CD4-positive, alpha-beta T cell (primary cell): ENCODE results near the gene EIPR1. TPM values are rescaled to one million over a fixed set of nuclear protein-coding genes. Genes with fewer than 3 reads are reported as not detected.

Source experiments
- ATAC-seq: fragments of 200-7000 bp; cut with Tn5 transposase; one replicate; pipeline ENCODE4 v1.10.0; 2022; ENCODE audit warnings: mild to moderate bottlenecking; ENCODE audit not compliant: poor library complexity
- CTCF ChIA-PET: fragments of 350-600 bp; sonication (Branson Sonifier 250); formaldehyde crosslinking; loops from one replicate; lab custom pipeline; 2021; ENCODE audit warnings: antibody characterized with exemption, inconsistent platforms; lab: Charles Lee
- POLR2A ChIA-PET: fragments of 350-600 bp; sonication (Branson Sonifier 250); formaldehyde crosslinking; loops from one replicate; lab custom pipeline; 2021; ENCODE audit warnings: antibody characterized with exemption, inconsistent platforms; lab: Charles Lee
- DNase-seq, 14 experiments: peaks; one replicate each; pipeline ENCODE4 v3.0.0-alpha.2; 2013 to 2020; ENCODE audit warnings: mixed read lengths in 2 of 14
- H3K27ac ChIP-seq, 2 donors: one replicate each; pipeline versions ENCODE4 v1.5.1 to v1.7.0; 2013; ENCODE audit warnings: low read length in 2 of 2, low read depth in 1 of 2, mild to moderate bottlenecking in 1 of 2
- H3K27me3 ChIP-seq, 2 experiments: 1 replicate in 1 of 2; 2 replicates in 1 of 2; pipeline versions ENCODE4 v1.6.1 to v1.7.0; 2013; ENCODE audit warnings: low read length in 2 of 2, control low read depth in 1 of 2, mild to moderate bottlenecking in 1 of 2, moderate library complexity in 1 of 2; ENCODE audit not compliant: insufficient read depth in 2 of 2, control insufficient read depth in 1 of 2
- H3K36me3 ChIP-seq: one replicate; pipeline ENCODE4 v1.6.1; 2013; ENCODE audit warnings: low read length, control low read depth; ENCODE audit not compliant: insufficient read depth
- H3K4me1 ChIP-seq: one replicate; pipeline ENCODE4 v1.6.1; 2013; ENCODE audit warnings: low read length, control low read depth; ENCODE audit not compliant: insufficient read depth
- H3K4me3 ChIP-seq: one replicate; pipeline ENCODE4 v1.5.1; 2013; ENCODE audit warnings: mild to moderate bottlenecking, low read length, moderate library complexity
- H3K9me3 ChIP-seq, 2 experiments: 1 replicate in 1 of 2; 2 replicates in 1 of 2; pipeline versions ENCODE4 v1.6.1 to v1.7.0; 2013; ENCODE audit warnings: low read length in 2 of 2, mild to moderate bottlenecking in 2 of 2, control low read depth in 1 of 2, moderate library complexity in 1 of 2; ENCODE audit not compliant: control insufficient read depth in 1 of 2, insufficient read depth in 1 of 2
- H3K27ac Mint-ChIP-seq: one replicate; pipeline ENCODE4 v1.8.0; 2020; ENCODE audit warnings: mixed read lengths
- H3K27me3 Mint-ChIP-seq: one replicate; pipeline ENCODE4 v1.8.0; 2021; ENCODE audit warnings: mixed read lengths
- H3K36me3 Mint-ChIP-seq: one replicate; pipeline ENCODE4 v1.8.0; 2021; ENCODE audit warnings: low read depth, mixed read lengths
- H3K4me1 Mint-ChIP-seq: one replicate; pipeline ENCODE4 v1.8.0; 2021; ENCODE audit warnings: low read depth, mixed read lengths
- H3K4me3 Mint-ChIP-seq: one replicate; pipeline ENCODE4 v1.8.0; 2020; ENCODE audit warnings: mild to moderate bottlenecking, mixed read lengths
- H3K9me3 Mint-ChIP-seq: one replicate; pipeline ENCODE4 v1.8.0; 2020; ENCODE audit warnings: mixed read lengths
- intact Hi-C, 2 experiments: fragments of 100-400 bp; cut with DNase I in 1 of 2; cut with micrococcal nuclease in 1 of 2; formaldehyde crosslinking; loops; one replicate each; pipeline versions ENCODE4 v1.15.1 to v1.9.0; 2023 to 2025; cut with DNase I, micrococcal nuclease
- total RNA-seq, 174 experiments: library from RNA in 2 of 174; stranded (reverse) in 2 of 174; gene quantifications; one replicate each; pipeline ENCODE4 v1.2.3 and lab custom pipeline; 2021 to 2026
- TF ChIP-seq, protein P1 (sequence below): fragments of 200-600 bp; IDR thresholded peaks from one replicate; pipeline ENCODE4 v1.8.0; 2022; ENCODE audit warnings: antibody characterized with exemption, mild to moderate bottlenecking

The EIPR1 gene
- total RNA-seq, 2 experiments from 2014 or later, result 11.0 to 12.4 TPM

DNA sequence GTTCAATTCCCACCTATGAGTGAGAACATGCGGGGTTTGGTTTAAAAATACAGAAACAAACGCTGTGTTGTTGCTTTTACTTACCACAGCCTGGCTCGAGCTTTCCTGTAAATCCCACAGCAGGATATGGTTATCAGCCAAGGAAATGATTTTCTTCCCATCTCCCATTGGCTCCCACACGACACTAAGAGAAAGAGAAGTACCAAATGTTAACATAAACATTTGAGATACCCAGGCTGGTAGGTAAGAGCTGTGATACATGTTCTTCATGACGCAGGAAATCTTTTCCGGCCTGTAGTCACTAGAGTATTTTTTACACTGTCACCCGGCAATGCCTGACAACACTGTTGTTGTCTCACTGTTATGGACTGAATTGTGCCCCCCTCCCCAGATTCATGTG is 163.6 kb downstream of the EIPR1 start:
- no peaks in the 10 kb centered on the region for H3K27me3 Mint-ChIP-seq
- H3K27ac Mint-ChIP-seq, result no peak overlapping the region
- H3K36me3 ChIP-seq, result peaks cover 9% of the 10 kb centered on the region
- POLR2A ChIA-PET, result no interaction called here
- H3K9me3 Mint-ChIP-seq, result no peaks in the 10 kb centered on the region
- peaks cover 21% of the 10 kb centered on the region for H3K4me1 Mint-ChIP-seq
- no peaks in the 10 kb centered on the region for H3K27me3 ChIP-seq
- CTCF ChIA-PET, result no interaction called here
- H3K4me1 ChIP-seq, result peaks cover 8% of the 10 kb centered on the region
- no peak overlapping the region for H3K4me3 ChIP-seq
- DNase-seq (no peak), ATAC-seq (no peak)
- H3K9me3 ChIP-seq, result no peaks in the 10 kb centered on the region
- H3K27ac ChIP-seq, result no peak overlapping the region
- peaks cover 34% of the 10 kb centered on the region for H3K36me3 Mint-ChIP-seq
- TF ChIP-seq, protein P1, sequence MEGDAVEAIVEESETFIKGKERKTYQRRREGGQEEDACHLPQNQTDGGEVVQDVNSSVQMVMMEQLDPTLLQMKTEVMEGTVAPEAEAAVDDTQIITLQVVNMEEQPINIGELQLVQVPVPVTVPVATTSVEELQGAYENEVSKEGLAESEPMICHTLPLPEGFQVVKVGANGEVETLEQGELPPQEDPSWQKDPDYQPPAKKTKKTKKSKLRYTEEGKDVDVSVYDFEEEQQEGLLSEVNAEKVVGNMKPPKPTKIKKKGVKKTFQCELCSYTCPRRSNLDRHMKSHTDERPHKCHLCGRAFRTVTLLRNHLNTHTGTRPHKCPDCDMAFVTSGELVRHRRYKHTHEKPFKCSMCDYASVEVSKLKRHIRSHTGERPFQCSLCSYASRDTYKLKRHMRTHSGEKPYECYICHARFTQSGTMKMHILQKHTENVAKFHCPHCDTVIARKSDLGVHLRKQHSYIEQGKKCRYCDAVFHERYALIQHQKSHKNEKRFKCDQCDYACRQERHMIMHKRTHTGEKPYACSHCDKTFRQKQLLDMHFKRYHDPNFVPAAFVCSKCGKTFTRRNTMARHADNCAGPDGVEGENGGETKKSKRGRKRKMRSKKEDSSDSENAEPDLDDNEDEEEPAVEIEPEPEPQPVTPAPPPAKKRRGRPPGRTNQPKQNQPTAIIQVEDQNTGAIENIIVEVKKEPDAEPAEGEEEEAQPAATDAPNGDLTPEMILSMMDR, result no peak
- H3K4me3 Mint-ChIP-seq, result no peak overlapping the region
- intact Hi-C loops, result no loop called here

DNA sequence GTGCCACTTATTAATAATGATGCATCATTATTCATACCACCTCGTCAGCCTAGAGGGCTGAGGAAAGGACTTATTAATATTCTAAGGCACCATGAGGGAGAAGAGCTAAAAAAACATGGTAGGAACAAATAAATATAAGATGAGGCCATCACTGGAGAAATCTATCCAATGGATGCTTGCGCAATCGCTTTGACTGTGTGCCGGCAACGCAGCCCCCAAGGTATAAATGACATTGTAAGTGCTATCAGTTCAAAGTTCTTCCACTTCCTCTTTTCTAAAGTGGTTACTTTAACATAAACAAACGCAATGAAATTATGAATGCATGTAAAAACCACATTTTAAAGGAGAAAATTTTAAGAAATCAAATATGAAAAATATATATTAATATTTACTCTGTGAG is 164.6 kb downstream of the EIPR1 start:
- intact Hi-C loops, result no loop called here
- Mint-ChIP-seq H3K36me3 (peaks cover 38% of the 10 kb centered on the region), H3K4me1 (peaks cover 21% of the 10 kb centered on the region), H3K4me3 (no peak overlapping the region), H3K27ac (no peak overlapping the region), H3K9me3 (no peaks in the 10 kb centered on the region), H3K27me3 (no peaks in the 10 kb centered on the region)
- DNase-seq (no peak), ATAC-seq (no peak)
- ChIA-PET POLR2A (no interaction called here), CTCF (no interaction called here)
- peaks cover 8% of the 10 kb centered on the region for H3K4me1 ChIP-seq
- no peak overlapping the region for H3K4me3 ChIP-seq
- TF ChIP-seq, protein P1, result no peak
- no peaks in the 10 kb centered on the region for H3K27me3 ChIP-seq
- peaks cover 15% of the 10 kb centered on the region for H3K36me3 ChIP-seq
- no peak overlapping the region for H3K27ac ChIP-seq
- H3K9me3 ChIP-seq, result no peaks in the 10 kb centered on the region

DNA sequence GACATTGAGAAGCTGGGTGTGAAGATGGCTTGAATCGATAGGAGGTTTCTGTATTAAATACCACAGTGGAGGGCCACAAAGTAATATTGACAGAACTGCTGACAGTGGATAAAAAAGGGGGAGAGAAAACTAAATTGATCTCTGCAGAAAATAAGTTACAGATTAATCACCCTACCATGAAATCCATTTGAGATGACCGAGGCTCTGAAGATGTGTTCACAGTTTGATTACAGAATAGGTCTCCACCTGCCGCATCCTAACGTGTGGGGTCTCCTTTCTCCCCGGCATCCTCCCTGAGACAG is 165.6 kb downstream of the EIPR1 start:
- TF ChIP-seq, protein P1, result no peak
- no peak overlapping the region for H3K4me3 ChIP-seq
- no peaks in the 10 kb centered on the region for H3K9me3 Mint-ChIP-seq
- no peak overlapping the region for H3K27ac Mint-ChIP-seq
- H3K4me3 Mint-ChIP-seq, result no peak overlapping the region
- peaks cover 2% of the 10 kb centered on the region for H3K4me1 ChIP-seq
- intact Hi-C loops, result no loop called here
- CTCF ChIA-PET, result no interaction called here
- no peaks in the 10 kb centered on the region for H3K9me3 ChIP-seq
- no peaks in the 10 kb centered on the region for H3K27me3 ChIP-seq
- no peak overlapping the region for H3K27ac ChIP-seq
- H3K4me1 Mint-ChIP-seq, result peaks cover 13% of the 10 kb centered on the region
- peaks cover 15% of the 10 kb centered on the region for H3K36me3 ChIP-seq
- peaks cover 38% of the 10 kb centered on the region for H3K36me3 Mint-ChIP-seq
- ATAC-seq, result no peak
- DNase-seq, result no peak
- H3K27me3 Mint-ChIP-seq, result no peaks in the 10 kb centered on the region
- POLR2A ChIA-PET, result no interaction called here
